ENCODE results near the gene ST6GAL1. TPM values are rescaled to one million over a fixed set of nuclear protein-coding genes. Genes with fewer than 3 reads are reported as not detected.

ST6GAL1 gene
- total RNA-seq, 2 experiments from 2014 or later: 76.2 to 78.0 TPM

DNA sequence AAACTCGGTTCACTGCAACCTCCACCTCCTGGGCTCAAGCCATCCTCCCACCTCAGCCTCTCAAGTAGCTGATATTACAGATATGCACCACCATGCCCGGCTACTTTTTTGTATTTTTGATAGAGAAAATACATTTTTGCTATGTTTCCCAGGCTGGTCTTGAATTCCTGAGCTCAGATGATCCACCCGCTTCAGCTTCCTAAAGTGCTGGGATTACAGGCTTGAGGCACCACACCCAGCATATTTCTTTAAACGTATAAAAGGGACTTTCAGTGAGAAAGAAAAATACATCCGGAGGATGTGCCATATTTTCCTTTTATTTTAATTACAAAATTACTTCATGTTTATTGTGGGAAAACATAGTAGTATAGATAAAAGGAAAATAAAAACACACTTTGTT lies 153.8 kb downstream of the ST6GAL1 start:
- CTCF ChIA-PET: interaction anchor here (1.0 kb wide), 1 partner anchor 80 kb away, joined by 3 read pairs; no protein-coding TSS in a partner anchor
- peaks cover 5% of the 10 kb centered on the region for H3K36me3 Mint-ChIP-seq (ENCODE audit: low read depth)
- peaks cover 11% of the 10 kb centered on the region for H3K4me1 Mint-ChIP-seq (ENCODE audit: low read depth)
- no peak overlapping the region for H3K4me3 Mint-ChIP-seq
- H3K27me3 Mint-ChIP-seq (ENCODE audit: low read depth): no peaks in the 10 kb centered on the region
- intact Hi-C loops (cut with micrococcal nuclease): no loop called here
- H3K9me3 Mint-ChIP-seq: peaks cover 19% of the 10 kb centered on the region
- no peak for DNase-seq
- H3K27ac Mint-ChIP-seq: no peak overlapping the region

DNA sequence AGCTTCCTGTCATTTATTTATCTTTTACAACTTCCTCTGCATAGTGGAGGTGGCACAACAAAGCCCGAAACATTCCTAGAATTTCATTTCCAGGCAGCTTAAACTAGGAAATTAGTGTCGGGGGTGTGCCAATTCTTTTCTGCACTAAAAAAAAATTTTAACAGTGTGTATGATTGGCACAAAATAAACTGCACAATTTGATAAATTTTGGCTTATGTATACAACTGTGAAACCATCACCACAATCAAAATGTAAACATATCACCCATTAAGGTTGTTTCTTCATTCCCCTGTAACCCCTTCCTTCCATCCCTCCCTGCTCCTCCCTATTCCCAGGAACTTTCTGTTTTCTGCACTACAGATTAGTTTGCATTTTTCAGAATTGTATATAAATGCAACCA lies 154.3 kb downstream of the ST6GAL1 start:
- no peak for DNase-seq
- CTCF ChIA-PET: interaction anchor here (1.0 to 1.1 kb wide), 2 partner anchors 80 to 235 kb away, joined by 3 read pairs; no protein-coding TSS in a partner anchor
- Mint-ChIP-seq H3K27me3 (ENCODE audit: low read depth) (no peaks in the 10 kb centered on the region), H3K4me3 (no peak overlapping the region), H3K36me3 (ENCODE audit: low read depth) (peaks cover 5% of the 10 kb centered on the region), H3K9me3 (peaks cover 19% of the 10 kb centered on the region), H3K4me1 (ENCODE audit: low read depth) (peaks cover 11% of the 10 kb centered on the region), H3K27ac (no peak overlapping the region)
- intact Hi-C loops (cut with micrococcal nuclease): no loop called here

GRCh38 chr3:187085021-187085666 lies 154.8 kb downstream of the ST6GAL1 start:
- intact Hi-C loops (cut with micrococcal nuclease): no loop called here
- Mint-ChIP-seq H3K4me1 (ENCODE audit: low read depth) (peaks cover 11% of the 10 kb centered on the region), H3K27ac (no peak overlapping the region), H3K9me3 (peaks cover 21% of the 10 kb centered on the region), H3K27me3 (ENCODE audit: low read depth) (no peaks in the 10 kb centered on the region), H3K4me3 (no peak overlapping the region), H3K36me3 (ENCODE audit: low read depth) (peaks cover 5% of the 10 kb centered on the region)
- no peak for DNase-seq
- CTCF ChIA-PET: interaction anchor here (0.5 to 1.1 kb wide), 3 partner anchors 12 to 236 kb away, joined by 3 to 6 read pairs (median 3); no protein-coding TSS in a partner anchor

- Mint-ChIP-seq H3K27me3 (ENCODE audit: low read depth) (no peaks in the 10 kb centered on the region), H3K9me3 (peaks cover 21% of the 10 kb centered on the region), H3K4me3 (no peak overlapping the region), H3K27ac (no peak overlapping the region), H3K4me1 (ENCODE audit: low read depth) (peaks cover 11% of the 10 kb centered on the region), H3K36me3 (ENCODE audit: low read depth) (peaks cover 5% of the 10 kb centered on the region)
- no peak for DNase-seq
- intact Hi-C loops (cut with micrococcal nuclease): no loop called here
- CTCF ChIA-PET: no interaction called here
These were observed 155.6 kb downstream of the ST6GAL1 start for GRCh38 chr3:187085933-187086332.

- H3K27me3 Mint-ChIP-seq (ENCODE audit: low read depth): no peaks in the 10 kb centered on the region
- H3K36me3 Mint-ChIP-seq (ENCODE audit: low read depth): peaks cover 5% of the 10 kb centered on the region
- H3K9me3 Mint-ChIP-seq: peaks cover 21% of the 10 kb centered on the region
- peaks cover 11% of the 10 kb centered on the region for H3K4me1 Mint-ChIP-seq (ENCODE audit: low read depth)
- H3K27ac Mint-ChIP-seq: no peak overlapping the region
- H3K4me3 Mint-ChIP-seq: no peak overlapping the region
- intact Hi-C loops (cut with micrococcal nuclease): no loop called here
- no peak for DNase-seq
- CTCF ChIA-PET: no interaction called here
These were observed 156.5 kb downstream of the ST6GAL1 start for GRCh38 chr3:187086831-187087230.

GRCh38 chr3:187088701-187089100 lies 158.4 kb downstream of the ST6GAL1 start:
- H3K27me3 Mint-ChIP-seq (ENCODE audit: low read depth): no peaks in the 10 kb centered on the region
- no peak overlapping the region for H3K27ac Mint-ChIP-seq
- CTCF ChIA-PET: no interaction called here

GRCh38 chr3:187093320-187093719 lies 163.0 kb downstream of the ST6GAL1 start:
- Mint-ChIP-seq H3K36me3 (ENCODE audit: low read depth) (peaks cover 5% of the 10 kb centered on the region), H3K4me1 (ENCODE audit: low read depth) (peaks cover 6% of the 10 kb centered on the region), H3K4me3 (no peak overlapping the region), H3K27ac (no peak overlapping the region), H3K27me3 (ENCODE audit: low read depth) (no peaks in the 10 kb centered on the region), H3K9me3 (peaks cover 18% of the 10 kb centered on the region)
- no peak for DNase-seq
- intact Hi-C loops (cut with micrococcal nuclease): no loop called here
- CTCF ChIA-PET: interaction anchor here (0.6 to 1.2 kb wide), 4 partner anchors 11 to 355 kb away, joined by 3 read pairs; no protein-coding TSS in a partner anchor

More at GRCh38 chr3:187088701-187089100, 158.4 kb downstream of the ST6GAL1 start:
- intact Hi-C loops (cut with micrococcal nuclease): no loop called here
- DNase-seq: no peak
- Mint-ChIP-seq H3K4me1 (ENCODE audit: low read depth) (peaks cover 11% of the 10 kb centered on the region), H3K36me3 (ENCODE audit: low read depth) (peaks cover 5% of the 10 kb centered on the region), H3K9me3 (peaks cover 25% of the 10 kb centered on the region), H3K4me3 (no peak overlapping the region)

DNA sequence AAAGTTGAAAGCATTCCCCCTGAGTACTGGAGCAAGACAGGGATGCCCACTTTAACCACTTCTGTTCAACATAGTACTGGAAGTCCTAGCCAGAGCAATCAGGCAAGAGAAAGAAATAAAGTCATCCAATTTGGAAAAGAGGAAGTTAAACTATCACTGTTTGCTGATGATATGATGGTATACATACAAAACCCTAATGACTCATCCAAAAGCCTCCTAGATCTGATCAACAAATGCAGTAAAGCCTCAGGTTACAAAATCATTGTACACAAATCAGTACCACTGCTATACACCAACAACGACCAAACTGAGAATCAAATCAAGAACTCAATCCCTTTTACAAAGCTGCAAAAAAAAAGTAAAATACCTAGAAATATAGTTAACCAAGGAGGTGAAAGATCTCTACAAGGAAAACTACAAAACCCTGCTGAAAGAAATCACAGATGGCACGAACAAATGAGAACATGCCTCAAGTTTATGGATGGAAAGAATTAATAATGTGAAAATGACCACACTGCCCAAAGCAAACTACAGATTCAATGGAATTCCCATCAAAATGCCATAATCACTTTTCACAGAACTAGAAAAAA lies 168.7 kb downstream of the ST6GAL1 start:
- Mint-ChIP-seq H3K4me3 (no peak overlapping the region), H3K27me3 (ENCODE audit: low read depth) (no peaks in the 10 kb centered on the region), H3K27ac (no peak overlapping the region), H3K36me3 (ENCODE audit: low read depth) (peaks cover 3% of the 10 kb centered on the region), H3K9me3 (peaks cover 5% of the 10 kb centered on the region), H3K4me1 (ENCODE audit: low read depth) (peaks cover 25% of the 10 kb centered on the region)
- intact Hi-C loops (cut with micrococcal nuclease): no loop called here
- CTCF ChIA-PET: no interaction called here
- no peak for DNase-seq

- peak; percentile 67 for DNase-seq
- H3K36me3 Mint-ChIP-seq (ENCODE audit: low read depth): peaks cover under 1% of the 10 kb centered on the region
- intact Hi-C loops (cut with micrococcal nuclease): no loop called here
- H3K4me1 Mint-ChIP-seq (ENCODE audit: low read depth): peaks cover 25% of the 10 kb centered on the region
- H3K27me3 Mint-ChIP-seq (ENCODE audit: low read depth): no peaks in the 10 kb centered on the region
- H3K4me3 Mint-ChIP-seq: peak overlapping the region; percentile 19
- no peak overlapping the region for H3K27ac Mint-ChIP-seq
- CTCF ChIA-PET: interaction anchor here (0.6 to 3.3 kb wide), 8 partner anchors 10 to 252 kb away, joined by 3 to 28 read pairs (median 10); partner anchors contain the start of gene RPL39L
- peaks cover 5% of the 10 kb centered on the region for H3K9me3 Mint-ChIP-seq
These were observed 171.1 kb downstream of the ST6GAL1 start for GRCh38 chr3:187101184-187102072.

DNA sequence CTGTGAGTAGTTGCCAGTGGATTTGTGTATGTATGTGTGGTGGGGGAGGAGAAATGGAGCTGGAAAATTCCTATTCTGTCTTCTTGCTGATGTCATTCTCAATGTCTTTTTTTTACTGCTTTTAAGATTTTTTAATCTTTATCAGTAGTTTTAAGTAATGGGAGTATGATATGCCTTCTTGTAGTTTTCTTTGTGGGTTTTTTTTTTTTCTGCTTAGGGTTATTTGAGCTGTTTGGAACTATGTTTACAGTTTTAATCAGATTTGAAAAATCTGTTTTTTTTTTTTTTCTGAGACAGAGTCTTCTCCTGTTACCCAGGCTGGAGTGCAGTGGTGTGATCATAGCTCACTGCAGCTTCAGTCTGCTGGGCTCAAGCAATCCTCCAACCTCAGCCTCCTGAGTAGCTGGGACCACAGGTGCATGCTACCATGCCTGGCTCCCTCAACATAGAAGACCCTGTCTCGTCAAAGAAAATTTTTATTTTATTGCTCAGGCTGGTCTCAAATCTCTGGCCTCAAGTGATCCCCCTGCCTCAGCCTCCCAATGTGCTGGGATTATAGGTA lies 171.8 kb downstream of the ST6GAL1 start:
- Mint-ChIP-seq H3K4me1 (ENCODE audit: low read depth) (peaks cover 22% of the 10 kb centered on the region), H3K9me3 (peaks cover under 1% of the 10 kb centered on the region), H3K36me3 (ENCODE audit: low read depth) (no peaks in the 10 kb centered on the region), H3K4me3 (peak overlapping the region; percentile 19), H3K27me3 (ENCODE audit: low read depth) (no peaks in the 10 kb centered on the region), H3K27ac (no peak overlapping the region)
- intact Hi-C loops (cut with micrococcal nuclease): no loop called here
- DNase-seq: no peak
- CTCF ChIA-PET: interaction anchor here (0.6 to 3.3 kb wide), 7 partner anchors 10 to 253 kb away, joined by 3 to 28 read pairs (median 12); partner anchors contain the start of gene RPL39L

GRCh38 chr3:187103251-187103650 lies 172.9 kb downstream of the ST6GAL1 start:
- Mint-ChIP-seq H3K36me3 (ENCODE audit: low read depth) (no peaks in the 10 kb centered on the region), H3K4me1 (ENCODE audit: low read depth) (peaks cover 19% of the 10 kb centered on the region), H3K27me3 (ENCODE audit: low read depth) (no peaks in the 10 kb centered on the region), H3K9me3 (no peaks in the 10 kb centered on the region), H3K27ac (no peak overlapping the region), H3K4me3 (no peak overlapping the region)
- intact Hi-C loops (cut with micrococcal nuclease): no loop called here
- CTCF ChIA-PET: interaction anchor here (1.3 to 3.3 kb wide), 3 partner anchors 8 to 61 kb away, joined by 4 to 28 read pairs (median 12); no protein-coding TSS in a partner anchor
- DNase-seq: no peak

GRCh38 chr3:187104342-187104741 lies 174.0 kb downstream of the ST6GAL1 start:
- intact Hi-C loops (cut with micrococcal nuclease): no loop called here
- Mint-ChIP-seq H3K9me3 (no peaks in the 10 kb centered on the region), H3K27ac (no peak overlapping the region), H3K4me1 (ENCODE audit: low read depth) (peaks cover 15% of the 10 kb centered on the region), H3K27me3 (ENCODE audit: low read depth) (no peaks in the 10 kb centered on the region), H3K36me3 (ENCODE audit: low read depth) (no peaks in the 10 kb centered on the region), H3K4me3 (no peak overlapping the region)
- CTCF ChIA-PET: interaction anchor here (0.8 to 1.3 kb wide), 3 partner anchors 11 to 255 kb away, joined by 3 to 4 read pairs (median 3); no protein-coding TSS in a partner anchor
- DNase-seq: no peak
